Activated CD8-positive, alpha-beta memory T cell treated with anti-CD3 and anti-CD28 coated beads, Interleukin-2, amount 50 U/mL, for 24 hours (primary cell): ENCODE measurements around the gene LTB4R2.

Experiments used
- DNase-seq: peaks from one replicate; pipeline ENCODE4 v3.0.0-alpha.2; 2020; ENCODE audit errors: extremely low read depth

The LTB4R2 gene

GRCh38 chr14:24299255-24300191, 10.4 kb upstream of the LTB4R2 start, which contains the start of the genes DHRS1 and NOP9:
DHRS1 (minus strand) TSS chr14:24299780; CDS start chr14:24299106, 674 bp downstream.
NOP9 (plus strand) TSS chr14:24299850; CDS start chr14:24299955, 105 bp downstream.
- DNase-seq: peak; percentile 69

- DNase-seq: no peak
Observed at GRCh38 chr14:24300326-24300980, 9.5 kb upstream of the LTB4R2 start.

- no peak for DNase-seq
Observed at GRCh38 chr14:24304019-24304387, 5.9 kb upstream of the LTB4R2 start.

GRCh38 chr14:24307156-24307574, 2.8 kb upstream of the LTB4R2 start:
- no peak for DNase-seq

GRCh38 chr14:24307575-24308341, 2.2 kb upstream of the LTB4R2 start, which contains the start of gene CIDEB:
CIDEB (minus strand) TSS chr14:24307977; CDS start chr14:24307858, 119 bp downstream.
- DNase-seq: no peak

- DNase-seq: no peak
Observed at GRCh38 chr14:24308342-24309124, 1.4 kb upstream of the LTB4R2 start.

GRCh38 chr14:24310265-24310645, 315 bp downstream of the LTB4R2 start:
- DNase-seq: no peak

- no peak for DNase-seq
Observed at GRCh38 chr14:24310646-24311604, 985 bp downstream of the LTB4R2 start, which contains the start of gene LTB4R. LTB4R (plus strand) TSS chr14:24311502; CDS start chr14:24315652, 4,150 bp downstream.

GRCh38 chr14:24311837-24312615, 2.1 kb downstream of the LTB4R2 start:
- no peak for DNase-seq

GRCh38 chr14:24312736-24313507, 3.0 kb downstream of the LTB4R2 start:
- DNase-seq: no peak

- no peak for DNase-seq
Observed at GRCh38 chr14:24313913-24314312, 4.0 kb downstream of the LTB4R2 start.

GRCh38 chr14:24314377-24315193, 4.6 kb downstream of the LTB4R2 start:
- DNase-seq: no peak

- no peak for DNase-seq
Observed at GRCh38 chr14:24315243-24315806, 5.4 kb downstream of the LTB4R2 start.

GRCh38 chr14:24315807-24316596, 6.1 kb downstream of the LTB4R2 start:
- no peak for DNase-seq

GRCh38 chr14:24316597-24316950, 6.6 kb downstream of the LTB4R2 start:
- no peak for DNase-seq
